ENCODE data around the gene VIL1. TPM values are rescaled to one million over a fixed set of nuclear protein-coding genes. Genes with fewer than 3 reads are reported as not detected.

The VIL1 gene
- total and polyA plus RNA-seq, 2 of the 8 experiments (the other 6 are each of a cell fraction or from before 2014, with no cell fraction given), result 6.2 to 7.0 TPM

GRCh38 chr2:218418321-218418716 is 604 bp upstream of the VIL1 start:
- 90% methylated on average over 5 of the region's 5 CpGs; no CpG with 5 or more reads in 1 of the 2 experiments for WGBS, 2 experiments (ENCODE audit: extremely low coverage in 1 of 2, insufficient coverage in 1 of 2, insufficient read length in 1 of 2, insufficient replicate concordance in 2 of 2, low coverage in 1 of 2, low lambda C conversion rate in 2 of 2, missing lambda C conversion rate in 1 of 2)
- Histone ChIP-seq H2BK15ac (ENCODE audit: low read length) (no peak overlapping the region), H3K23ac (ENCODE audit: insufficient read length) (no peak overlapping the region), H4K91ac (replicated peaks; ENCODE audit: insufficient read length, low read length) (no peak overlapping the region), H4K5ac (ENCODE audit: insufficient read length, low read depth, low read length) (no peak overlapping the region), H3K9ac (replicated peaks in 1 of 4; ENCODE audit: extremely low read depth in 1 of 4, low read depth in 3 of 4, low read length in 3 of 4) (no peak overlapping the region), H3K4me2 (ENCODE audit: insufficient read depth in 1 of 2, low read depth in 2 of 2, low read length in 2 of 2) (no peak overlapping the region), H3K36me3 (ENCODE audit: control insufficient read depth in 2 of 4, insufficient read depth in 4 of 4, low read length in 3 of 4) (no peaks in the 10 kb centered on the region), H3K4me3 (ENCODE audit: extremely low read depth in 1 of 4, insufficient read depth in 2 of 4, low read depth in 3 of 4, low read length in 4 of 4) (no peak overlapping the region), H2BK5ac (ENCODE audit: low read depth, low read length) (no peak overlapping the region), H3K79me1 (ENCODE audit: low read depth, low read length) (no peaks in the 10 kb centered on the region), H4K8ac (ENCODE audit: extremely low read depth, insufficient read depth, low read length) (no peak overlapping the region), H2BK20ac (ENCODE audit: low read length) (no peak overlapping the region), H2AK5ac (ENCODE audit: low read depth, low read length) (no peak overlapping the region), H3K18ac (ENCODE audit: extremely low read depth, low read length) (no peak overlapping the region), H3K56ac (replicated peaks; ENCODE audit: insufficient read length, low read depth, low read length) (no peak overlapping the region), H3K27me3 (replicated peaks in 1 of 4; ENCODE audit: control insufficient read depth in 3 of 4, extremely low read depth in 1 of 4, insufficient read depth in 3 of 4, low read length in 3 of 4) (no peaks in the 10 kb centered on the region), H4K20me1 (replicated peaks in 1 of 2; ENCODE audit: control insufficient read depth in 1 of 2, insufficient read depth in 2 of 2, low read length in 2 of 2) (no peaks in the 10 kb centered on the region), H3K23me2 (ENCODE audit: low read depth, low read length) (no peaks in the 10 kb centered on the region), H3K4ac (replicated peaks; ENCODE audit: insufficient read length, low read depth, low read length) (no peak overlapping the region), H3K27ac (ENCODE audit: low read depth, low read length) (no peak overlapping the region), H3K9me3 (ENCODE audit: insufficient read depth in 2 of 2, low read depth in 1 of 2, low read length in 1 of 2) (no peaks in the 10 kb centered on the region), H2AFZ (ENCODE audit: low read length) (no peak overlapping the region), H3K79me2 (ENCODE audit: control insufficient read depth in 1 of 2, insufficient read depth in 2 of 2, low read length in 2 of 2) (no peaks in the 10 kb centered on the region), H2BK120ac (replicated peaks; ENCODE audit: low read depth, low read length) (no peak overlapping the region), H2BK12ac (ENCODE audit: low read depth, low read length) (no peak overlapping the region), H3K4me1 (replicated peaks in 1 of 4; ENCODE audit: control insufficient read depth in 3 of 4, insufficient read depth in 4 of 4, low read length in 3 of 4) (peaks cover 0 to 10% (median 2%) of the 10 kb centered on the region in 4 experiments; a peak in 2 of 7 replicates), H3K14ac (ENCODE audit: insufficient read length) (no peak overlapping the region)
- DNase-seq (ENCODE audit: low read depth in 1 of 2, low spot score in 2 of 2), result no peak
- ChIA-PET POLR2A (ENCODE audit: partially characterized antibody) (interaction anchor here (1.0 to 1.8 kb wide), 2 partner anchors 10 to 12 kb away, joined by 4 to 7 read pairs; no protein-coding TSS in a partner anchor), CTCF (ENCODE audit: partially characterized antibody) (interaction anchor here (0.6 to 1.0 kb wide), 2 partner anchors 9 to 269 kb away, joined by 3 read pairs; no protein-coding TSS in a partner anchor)
- FAIRE-seq, result no peak
- TF ChIP-seq SAP30 (IDR thresholded peaks at IDR 0.05; ENCODE audit: insufficient read depth, insufficient replicate concordance, low read length) (no peak), EGR1 (IDR thresholded peaks at IDR 0.05; ENCODE audit: borderline replicate concordance, low read depth, low read length) (no peak), CTCF (IDR thresholded peaks at IDR 0.05; ENCODE audit: control extremely low read depth in 1 of 3, insufficient read depth in 1 of 3, low read depth in 1 of 3, low read length in 3 of 3) (no peak), RXRA (IDR thresholded peaks at IDR 0.05; ENCODE audit: insufficient read depth, low read depth, low read length) (no peak)
